B cell (primary cell): ENCODE results near the gene SLC24A3. TPM values are rescaled to one million over a fixed set of nuclear protein-coding genes. Genes with fewer than 3 reads are reported as not detected.

ENCODE experiments used
- ATAC-seq: fragments of 200-7000 bp; cut with Tn5 transposase; one replicate; pipeline ENCODE4 v1.10.0; 2021; ENCODE audit warnings: low read depth, mild to moderate bottlenecking, moderate number of reproducible peaks, moderate library complexity
- CTCF ChIA-PET: fragments of 350-600 bp; sonication (Branson Sonifier 250); formaldehyde crosslinking; loops from one replicate; lab custom pipeline; 2021; ENCODE audit warnings: antibody characterized with exemption, inconsistent platforms; lab: Charles Lee
- POLR2A ChIA-PET: fragments of 350-600 bp; sonication (Branson Sonifier 250); formaldehyde crosslinking; loops from one replicate; lab custom pipeline; 2021; ENCODE audit warnings: antibody characterized with exemption; lab: Charles Lee
- DNase-seq: peaks from one replicate; pipeline ENCODE4 v3.0.0; 2013
- H2AFZ ChIP-seq: 2 replicates; pipeline ENCODE4 v1.6.1; 2012; ENCODE audit warnings: mild to moderate bottlenecking, low read depth, low read length; ENCODE audit not compliant: insufficient read depth, poor library complexity, severe bottlenecking
- H3K27ac ChIP-seq, 2 donors: 1 replicate in 1 of 2; 2 replicates in 1 of 2; pipeline ENCODE4 v1.5.1; 2012 to 2013; ENCODE audit warnings: low read length in 2 of 2, mild to moderate bottlenecking in 2 of 2, moderate library complexity in 1 of 2
- H3K27me3 ChIP-seq, 4 experiments: fragments of 200-600 bp in 1 of 4; sonication (generic) in 1 of 4; replicated peaks in 1 of 4; 1 replicate in 2 of 4; 2 replicates in 2 of 4; pipeline versions ENCODE4 v1.6.1 to v1.7.0; 2013 to 2016; ENCODE audit warnings: low read length in 3 of 4, mild to moderate bottlenecking in 2 of 4, mixed read lengths in 1 of 4, moderate library complexity in 1 of 4; ENCODE audit not compliant: insufficient read depth in 4 of 4, control insufficient read depth in 3 of 4; ENCODE audit errors: control extremely low read depth in 1 of 4
- H3K36me3 ChIP-seq, 2 experiments: replicated peaks in 1 of 2; 1 replicate in 1 of 2; 2 replicates in 1 of 2; pipeline versions ENCODE4 v1.6.1 to v1.7.1; 2013; ENCODE audit warnings: low read length in 1 of 2; ENCODE audit not compliant: insufficient read depth in 2 of 2, control insufficient read depth in 1 of 2; ENCODE audit errors: control extremely low read depth in 1 of 2, extremely low read depth in 1 of 2
- H3K4me1 ChIP-seq, 2 donors: fragments of 200-600 bp in 1 of 2; sonication (generic) in 1 of 2; 1 replicate in 1 of 2; 2 replicates in 1 of 2; pipeline versions ENCODE4 v1.5.1 to v1.6.1; 2013 to 2017; ENCODE audit warnings: low read length in 2 of 2; ENCODE audit not compliant: control insufficient read depth in 2 of 2, insufficient read depth in 2 of 2
- H3K4me2 ChIP-seq: replicated peaks from 2 replicates; pipeline ENCODE3; 2012; ENCODE audit warnings: mild to moderate bottlenecking, low read depth, low read length; ENCODE audit not compliant: poor library complexity, severe bottlenecking
- H3K4me3 ChIP-seq, 5 experiments: fragments of 200-600 bp in 1 of 5; sonication (generic) in 1 of 5; 1 replicate in 3 of 5; 2 replicates in 2 of 5; pipeline versions ENCODE4 v1.5.1 to v1.7.0; 2011 to 2016; ENCODE audit warnings: low read length in 4 of 5, mild to moderate bottlenecking in 4 of 5, low read depth in 2 of 5, control low read depth in 1 of 5, moderate library complexity in 1 of 5; ENCODE audit not compliant: insufficient read depth in 1 of 5; ENCODE audit errors: control extremely low read depth in 1 of 5, extremely low read depth in 1 of 5
- H3K79me2 ChIP-seq: fragments of 200-600 bp; sonication (generic); one replicate; pipeline ENCODE4 v1.6.0; 2016; ENCODE audit warnings: low read length; ENCODE audit not compliant: control insufficient read depth, insufficient read depth
- H3K9ac ChIP-seq: fragments of 200-600 bp; sonication (generic); 2 replicates; pipeline ENCODE4 v1.6.1; 2017; ENCODE audit warnings: mild to moderate bottlenecking, low read length, moderate library complexity
- H3K9me3 ChIP-seq, 3 donors: one replicate each; pipeline versions ENCODE4 v1.6.1 to v1.7.1; 2013; ENCODE audit warnings: low read length in 2 of 3; ENCODE audit not compliant: control insufficient read depth in 2 of 3, insufficient read depth in 1 of 3; ENCODE audit errors: control extremely low read depth in 1 of 3
- H4K20me1 ChIP-seq: 2 replicates; pipeline ENCODE4 v1.6.0; 2012; ENCODE audit warnings: mild to moderate bottlenecking, low read length; ENCODE audit not compliant: insufficient read depth, control insufficient read depth, poor library complexity, severe bottlenecking
- H3K27ac Mint-ChIP-seq: one replicate; pipeline ENCODE4 v1.8.0; 2021; ENCODE audit warnings: mixed read lengths
- H3K27me3 Mint-ChIP-seq: one replicate; pipeline ENCODE4 v1.8.0; 2021; ENCODE audit warnings: mixed read lengths
- H3K4me1 Mint-ChIP-seq: one replicate; pipeline ENCODE4 v1.8.0; 2021; ENCODE audit warnings: mixed read lengths
- H3K4me3 Mint-ChIP-seq: one replicate; pipeline ENCODE4 v1.8.0; 2021; ENCODE audit warnings: mixed read lengths
- H3K9me3 Mint-ChIP-seq: one replicate; pipeline ENCODE4 v1.8.0; 2022; ENCODE audit warnings: mixed read lengths; ENCODE audit not compliant: insufficient read depth
- EZH2 ChIP-seq: IDR thresholded peaks from 2 replicates; pipeline ENCODE4 v1.6.1; 2012; ENCODE audit warnings: borderline replicate concordance, low read depth, mild to moderate bottlenecking, moderate library complexity, low read length; ENCODE audit not compliant: insufficient read depth, poor library complexity, severe bottlenecking
- WGBS: methylation state at CpG from one replicate; pipeline ENCODE4 v1.1.5; 2013; ENCODE audit warnings: missing lambda C conversion rate; ENCODE audit not compliant: insufficient coverage; 5-methylcytosine and 5-hydroxymethylcytosine counted together
- intact Hi-C: fragments of 100-400 bp; cut with micrococcal nuclease; formaldehyde crosslinking; loops from one replicate; pipeline ENCODE4 v1.10.0; 2022
- polyA plus RNA-seq: library from polyadenylated mRNA; depleted of rRNA; stranded (reverse); fragments of >200 nt; gene quantifications from 2 replicates; pipeline ENCODE4 v1.2.3, GENCODE V29; 2012
- total RNA-seq, 2 donors: library from RNA; stranded (reverse); fragments of 120-200 nt in 1 of 2; gene quantifications; 1 replicate in 1 of 2; 2 replicates in 1 of 2; pipeline versions ENCODE4 v1.2.3 to v1.2.4, GENCODE V29; 2013 to 2022
- TF ChIP-seq, protein P1 (sequence below): fragments of 200-600 bp; IDR thresholded peaks from one replicate; pipeline ENCODE4 v1.8.0; 2022; ENCODE audit warnings: antibody characterized with exemption, mild to moderate bottlenecking

The SLC24A3 gene
- total and polyA plus RNA-seq, 2 donors (not counting 1 experiment from before 2014, with no cell fraction given): not detected

DNA sequence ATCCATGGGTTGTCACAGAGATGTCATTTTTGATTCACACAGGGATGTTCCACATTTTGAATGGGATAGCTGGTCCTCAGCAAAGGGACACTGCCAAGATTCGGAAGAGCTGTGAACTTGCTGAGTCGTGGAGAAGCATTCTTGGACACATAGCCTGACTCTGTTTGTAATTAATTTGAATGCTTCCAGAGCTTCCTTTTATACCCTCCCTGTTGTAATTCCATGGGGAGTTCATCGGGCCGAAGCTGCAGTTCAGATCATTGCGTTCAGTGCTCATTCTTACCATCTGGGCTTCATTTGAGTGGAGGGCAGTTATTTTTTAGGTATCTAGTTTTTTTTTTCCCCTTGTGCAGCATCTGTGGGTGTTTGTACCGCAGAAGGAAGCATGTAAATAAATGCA, 126.5 kb downstream of the SLC24A3 start:
- Histone ChIP-seq H3K4me1 (no peaks in the 10 kb centered on the region), H3K79me2 (no peaks in the 10 kb centered on the region), H3K27me3 (no peaks in the 10 kb centered on the region), H2AFZ (no peak overlapping the region), H3K9ac (no peak overlapping the region), H3K36me3 (no peaks in the 10 kb centered on the region), H4K20me1 (no peaks in the 10 kb centered on the region), H3K27ac (no peak overlapping the region), H3K4me3 (no peak overlapping the region), H3K4me2 (no peak overlapping the region), H3K9me3 (no peaks in the 10 kb centered on the region)
- Mint-ChIP-seq H3K4me1 (no peaks in the 10 kb centered on the region), H3K27ac (no peak overlapping the region), H3K9me3 (no peaks in the 10 kb centered on the region), H3K4me3 (no peak overlapping the region), H3K27me3 (peaks cover 27% of the 10 kb centered on the region)
- 100% methylated on average over 2 of the region's 6 CpGs for WGBS
- intact Hi-C loops: no loop called here
- no peak for ATAC-seq
- TF ChIP-seq, protein P1, sequence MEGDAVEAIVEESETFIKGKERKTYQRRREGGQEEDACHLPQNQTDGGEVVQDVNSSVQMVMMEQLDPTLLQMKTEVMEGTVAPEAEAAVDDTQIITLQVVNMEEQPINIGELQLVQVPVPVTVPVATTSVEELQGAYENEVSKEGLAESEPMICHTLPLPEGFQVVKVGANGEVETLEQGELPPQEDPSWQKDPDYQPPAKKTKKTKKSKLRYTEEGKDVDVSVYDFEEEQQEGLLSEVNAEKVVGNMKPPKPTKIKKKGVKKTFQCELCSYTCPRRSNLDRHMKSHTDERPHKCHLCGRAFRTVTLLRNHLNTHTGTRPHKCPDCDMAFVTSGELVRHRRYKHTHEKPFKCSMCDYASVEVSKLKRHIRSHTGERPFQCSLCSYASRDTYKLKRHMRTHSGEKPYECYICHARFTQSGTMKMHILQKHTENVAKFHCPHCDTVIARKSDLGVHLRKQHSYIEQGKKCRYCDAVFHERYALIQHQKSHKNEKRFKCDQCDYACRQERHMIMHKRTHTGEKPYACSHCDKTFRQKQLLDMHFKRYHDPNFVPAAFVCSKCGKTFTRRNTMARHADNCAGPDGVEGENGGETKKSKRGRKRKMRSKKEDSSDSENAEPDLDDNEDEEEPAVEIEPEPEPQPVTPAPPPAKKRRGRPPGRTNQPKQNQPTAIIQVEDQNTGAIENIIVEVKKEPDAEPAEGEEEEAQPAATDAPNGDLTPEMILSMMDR: no peak
- no peak for TF ChIP-seq EZH2
- DNase-seq: no peak
- ChIA-PET POLR2A (no interaction called here), CTCF (no interaction called here)

DNA sequence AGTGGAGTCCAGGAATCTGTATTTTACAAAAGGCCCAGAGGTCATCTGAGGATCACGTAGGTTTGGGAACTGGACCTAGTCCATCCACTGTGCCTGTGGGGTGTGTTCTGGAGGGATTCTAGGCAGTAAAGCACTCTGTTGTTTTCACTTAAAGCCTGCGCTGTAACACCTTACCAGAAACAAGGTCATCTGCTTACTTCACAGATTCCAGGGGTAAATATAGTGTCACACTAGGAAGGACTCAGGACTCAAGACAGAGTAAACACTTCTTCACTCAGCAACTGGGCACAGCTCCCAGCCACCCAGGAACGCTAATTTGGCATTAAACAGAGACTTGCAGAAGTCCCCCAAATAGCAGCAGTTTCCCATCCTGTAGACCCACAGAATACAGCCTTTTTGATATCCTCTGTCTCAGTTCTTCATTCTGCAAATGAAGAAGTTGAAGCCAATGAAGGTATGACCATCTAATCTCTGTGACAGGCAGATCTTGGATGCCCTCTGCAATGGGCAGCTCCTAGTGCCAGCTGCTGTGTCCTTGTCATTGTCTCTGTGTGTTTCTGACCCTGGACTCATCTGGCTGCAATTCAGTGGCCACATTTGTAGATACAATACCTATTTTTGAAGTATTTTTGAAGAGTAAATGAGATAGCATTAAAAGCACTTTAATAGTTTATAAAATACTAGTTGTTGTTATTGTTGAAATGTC, 129.1 kb downstream of the SLC24A3 start:
- WGBS: 100% methylated on average over 1 of the region's 3 CpGs
- H3K27me3 Mint-ChIP-seq: peaks cover 23% of the 10 kb centered on the region
- Histone ChIP-seq H3K9ac (no peak overlapping the region), H3K9me3 (no peaks in the 10 kb centered on the region), H3K4me3 (no peak overlapping the region), H2AFZ (no peak overlapping the region), H3K4me2 (no peak overlapping the region), H3K36me3 (no peaks in the 10 kb centered on the region), H3K79me2 (no peaks in the 10 kb centered on the region), H3K27me3 (no peaks in the 10 kb centered on the region), H4K20me1 (no peaks in the 10 kb centered on the region), H3K4me1 (no peaks in the 10 kb centered on the region), H3K27ac (no peak overlapping the region)
- no peak overlapping the region for H3K27ac Mint-ChIP-seq
- POLR2A ChIA-PET: no interaction called here
- ATAC-seq (no peak), DNase-seq (no peak)
- CTCF ChIA-PET: no interaction called here
- no peaks in the 10 kb centered on the region for H3K4me1 Mint-ChIP-seq
- TF ChIP-seq, protein P1: no peak
- no peak for TF ChIP-seq EZH2
- intact Hi-C loops: no loop called here
- no peak overlapping the region for H3K4me3 Mint-ChIP-seq
- no peaks in the 10 kb centered on the region for H3K9me3 Mint-ChIP-seq
